ENCODE data around the gene SCNN1A.

DNA sequence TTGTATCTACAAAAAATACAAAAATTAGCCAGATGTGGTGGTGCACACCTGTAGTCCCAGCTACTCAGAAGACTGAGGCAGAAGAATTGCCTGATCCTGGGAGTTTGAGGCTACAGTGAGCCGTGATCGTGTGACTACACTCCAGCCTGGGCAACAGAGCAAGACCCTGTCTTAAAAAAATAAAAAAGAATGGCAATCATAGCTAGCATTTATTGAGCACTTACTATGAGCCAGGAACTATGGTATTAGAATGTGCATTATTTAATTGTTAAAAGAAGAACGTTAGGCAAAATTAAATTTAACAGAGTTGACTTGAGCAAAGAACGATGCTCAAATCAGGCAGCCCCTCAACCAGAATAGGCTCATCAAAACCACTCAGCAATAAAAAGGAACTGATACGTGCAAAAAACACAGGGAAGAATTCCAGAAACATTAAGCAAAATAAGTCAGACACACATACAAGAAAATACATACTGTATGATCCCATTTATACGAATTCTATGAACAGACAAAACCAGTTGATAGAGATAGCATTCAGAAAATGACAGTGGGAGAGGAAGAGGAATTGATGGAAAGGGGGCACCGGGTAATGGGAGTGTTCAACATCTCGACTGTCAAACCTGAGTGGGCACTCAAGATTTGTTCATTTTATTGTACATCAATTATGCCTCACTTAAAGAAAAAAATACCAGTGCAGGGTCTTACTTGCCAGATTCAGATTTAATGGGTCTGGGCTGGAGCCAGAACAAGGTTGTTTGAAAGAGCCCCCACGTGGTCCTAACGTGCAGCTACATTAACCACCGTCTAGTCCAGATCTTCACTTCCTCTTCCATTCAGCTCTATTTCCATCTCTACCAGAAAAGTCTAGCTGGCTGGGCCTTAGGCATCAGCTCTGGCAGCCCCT lies 8.0 kb downstream of the SCNN1A start:
- TF ChIP-seq, protein P1, sequence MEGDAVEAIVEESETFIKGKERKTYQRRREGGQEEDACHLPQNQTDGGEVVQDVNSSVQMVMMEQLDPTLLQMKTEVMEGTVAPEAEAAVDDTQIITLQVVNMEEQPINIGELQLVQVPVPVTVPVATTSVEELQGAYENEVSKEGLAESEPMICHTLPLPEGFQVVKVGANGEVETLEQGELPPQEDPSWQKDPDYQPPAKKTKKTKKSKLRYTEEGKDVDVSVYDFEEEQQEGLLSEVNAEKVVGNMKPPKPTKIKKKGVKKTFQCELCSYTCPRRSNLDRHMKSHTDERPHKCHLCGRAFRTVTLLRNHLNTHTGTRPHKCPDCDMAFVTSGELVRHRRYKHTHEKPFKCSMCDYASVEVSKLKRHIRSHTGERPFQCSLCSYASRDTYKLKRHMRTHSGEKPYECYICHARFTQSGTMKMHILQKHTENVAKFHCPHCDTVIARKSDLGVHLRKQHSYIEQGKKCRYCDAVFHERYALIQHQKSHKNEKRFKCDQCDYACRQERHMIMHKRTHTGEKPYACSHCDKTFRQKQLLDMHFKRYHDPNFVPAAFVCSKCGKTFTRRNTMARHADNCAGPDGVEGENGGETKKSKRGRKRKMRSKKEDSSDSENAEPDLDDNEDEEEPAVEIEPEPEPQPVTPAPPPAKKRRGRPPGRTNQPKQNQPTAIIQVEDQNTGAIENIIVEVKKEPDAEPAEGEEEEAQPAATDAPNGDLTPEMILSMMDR (conservative IDR thresholded peaks at IDR 0.05; ENCODE audit: low read length) = peak; percentile 82
- no peak for TF ChIP-seq EZH2phosphoT487 (IDR thresholded peaks at IDR 0.05; ENCODE audit: borderline replicate concordance, low read depth, low read length)
